Hepatocyte (in vitro differentiated cells): ENCODE results near the gene PRPS2.

Source experiments
- CTCF ChIP-seq: fragments of 200-600 bp; sonication (generic); IDR thresholded peaks from 2 replicates; pipeline ENCODE4 v1.5.1; 2016; ENCODE audit warnings: antibody characterized with exemption, mild to moderate bottlenecking; ENCODE audit not compliant: poor library complexity
- EZH2 ChIP-seq: fragments of 200-600 bp; sonication (generic); IDR thresholded peaks from 2 replicates; pipeline ENCODE4 v1.6.1; 2016; ENCODE audit warnings: antibody characterized with exemption, mild to moderate bottlenecking, borderline replicate concordance
- EZH2phosphoT487 ChIP-seq: fragments of 200-600 bp; sonication (generic); IDR thresholded peaks from one replicate; pipeline ENCODE4 v1.6.1; 2018; ENCODE audit warnings: antibody characterized with exemption, mild to moderate bottlenecking, low read depth, moderate library complexity; ENCODE audit not compliant: unreplicated experiment, severe bottlenecking

GRCh38 chrX:12805333-12805732, 14.1 kb downstream of the PRPS2 start:
- TF ChIP-seq CTCF (no peak), EZH2 (no peak), EZH2phosphoT487 (no peak)
